ENCODE results near the gene NPEPL1.
"Not testable (repeated sequence)": the region's sequence is repeated elsewhere in the genome, so short reads cannot be mapped to it uniquely, and the experiment has no call there.

DNA sequence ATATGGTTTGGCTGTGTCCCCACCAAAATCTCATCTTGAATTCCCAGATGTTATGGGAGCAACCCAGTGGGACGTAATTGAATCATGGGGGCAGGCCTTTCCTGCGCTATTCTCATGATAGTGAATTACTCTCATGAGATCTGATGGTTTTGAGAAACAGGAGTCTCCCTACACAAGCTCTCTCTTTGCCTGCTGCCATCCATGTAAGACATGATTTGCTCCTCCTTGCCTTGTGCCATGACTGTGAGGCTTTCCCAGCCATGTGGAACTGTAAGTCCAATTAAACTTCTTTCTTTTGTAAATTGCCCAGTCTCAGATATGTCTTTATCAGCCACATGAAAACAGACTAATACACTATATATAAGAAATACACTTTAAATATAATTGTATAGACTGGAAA lies 33.6 kb downstream of the NPEPL1 start:
- TF ChIP-seq MAFK (IDR thresholded peaks at IDR 0.05; ENCODE audit: low read depth, low read length); POLR2AphosphoS5 (IDR thresholded peaks at IDR 0.05; ENCODE audit: low read depth, low read length); POLR2A (IDR thresholded peaks at IDR 0.05; ENCODE audit: control extremely low read depth in 1 of 2, low read depth in 2 of 2, low read length in 2 of 2); NANOG (IDR thresholded peaks at IDR 0.05; ENCODE audit: insufficient read depth, low read depth, low read length, poor library complexity, severe bottlenecking); RAD21 (IDR thresholded peaks at IDR 0.05 in 1 of 2, conservative IDR thresholded peaks at IDR 0.05 in 1 of 2; ENCODE audit: low read depth in 2 of 2, low read length in 2 of 2); RBBP5 (IDR thresholded peaks at IDR 0.05; ENCODE audit: borderline replicate concordance, low read depth, low read length); ATF3 (IDR thresholded peaks at IDR 0.05; ENCODE audit: insufficient read depth, low read depth, low read length); TAF1 (IDR thresholded peaks at IDR 0.05; ENCODE audit: low read depth, low read length); NRF1 (IDR thresholded peaks at IDR 0.05; ENCODE audit: low read depth, low read length); CBX8 (IDR thresholded peaks at IDR 0.05; ENCODE audit: borderline replicate concordance, low read depth, low read length); ATF2 (IDR thresholded peaks at IDR 0.05; ENCODE audit: low read length); RXRA (IDR thresholded peaks at IDR 0.05; ENCODE audit: insufficient read depth, low read depth, low read length): not testable (repeated sequence)
- TF ChIP-seq, protein P1, sequence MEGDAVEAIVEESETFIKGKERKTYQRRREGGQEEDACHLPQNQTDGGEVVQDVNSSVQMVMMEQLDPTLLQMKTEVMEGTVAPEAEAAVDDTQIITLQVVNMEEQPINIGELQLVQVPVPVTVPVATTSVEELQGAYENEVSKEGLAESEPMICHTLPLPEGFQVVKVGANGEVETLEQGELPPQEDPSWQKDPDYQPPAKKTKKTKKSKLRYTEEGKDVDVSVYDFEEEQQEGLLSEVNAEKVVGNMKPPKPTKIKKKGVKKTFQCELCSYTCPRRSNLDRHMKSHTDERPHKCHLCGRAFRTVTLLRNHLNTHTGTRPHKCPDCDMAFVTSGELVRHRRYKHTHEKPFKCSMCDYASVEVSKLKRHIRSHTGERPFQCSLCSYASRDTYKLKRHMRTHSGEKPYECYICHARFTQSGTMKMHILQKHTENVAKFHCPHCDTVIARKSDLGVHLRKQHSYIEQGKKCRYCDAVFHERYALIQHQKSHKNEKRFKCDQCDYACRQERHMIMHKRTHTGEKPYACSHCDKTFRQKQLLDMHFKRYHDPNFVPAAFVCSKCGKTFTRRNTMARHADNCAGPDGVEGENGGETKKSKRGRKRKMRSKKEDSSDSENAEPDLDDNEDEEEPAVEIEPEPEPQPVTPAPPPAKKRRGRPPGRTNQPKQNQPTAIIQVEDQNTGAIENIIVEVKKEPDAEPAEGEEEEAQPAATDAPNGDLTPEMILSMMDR (IDR thresholded peaks at IDR 0.05; ENCODE audit: control extremely low read depth in 1 of 3, insufficient read depth in 1 of 3, low read depth in 1 of 3, low read length in 3 of 3), result not testable (repeated sequence)
- TF ChIP-seq, protein P2, sequence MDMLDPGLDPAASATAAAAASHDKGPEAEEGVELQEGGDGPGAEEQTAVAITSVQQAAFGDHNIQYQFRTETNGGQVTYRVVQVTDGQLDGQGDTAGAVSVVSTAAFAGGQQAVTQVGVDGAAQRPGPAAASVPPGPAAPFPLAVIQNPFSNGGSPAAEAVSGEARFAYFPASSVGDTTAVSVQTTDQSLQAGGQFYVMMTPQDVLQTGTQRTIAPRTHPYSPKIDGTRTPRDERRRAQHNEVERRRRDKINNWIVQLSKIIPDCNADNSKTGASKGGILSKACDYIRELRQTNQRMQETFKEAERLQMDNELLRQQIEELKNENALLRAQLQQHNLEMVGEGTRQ (IDR thresholded peaks at IDR 0.05; ENCODE audit: low read length), result not testable (repeated sequence)

Data from H1 (cell line).